ACC112 (cell line): Measurements from ENCODE around the gene PSG5.
"Not testable (repeated sequence)": the region's sequence is repeated elsewhere in the genome, so short reads cannot be mapped to it uniquely, and the experiment has no call there.

Experiments
- H2AFZ ChIP-seq: fragments of 200-600 bp; sonication (generic); one replicate; pipeline ENCODE4 v1.6.0; 2017; ENCODE audit warnings: antibody characterized with exemption, low read length; ENCODE audit not compliant: unreplicated experiment
- H3K27ac ChIP-seq: fragments of 200-600 bp; sonication (generic); 2 replicates; pipeline ENCODE4 v1.5.1; 2014; ENCODE audit warnings: low read depth, mild to moderate bottlenecking, antibody characterized with exemption, low read length, moderate library complexity
- H3K27me3 ChIP-seq: fragments of 200-600 bp; sonication (generic); 2 replicates; pipeline ENCODE4 v1.6.1; 2014; ENCODE audit warnings: mild to moderate bottlenecking, antibody characterized with exemption, low read length, moderate library complexity, mixed read lengths; ENCODE audit not compliant: insufficient read depth
- H3K36me3 ChIP-seq: fragments of 200-600 bp; sonication (generic); 2 replicates; pipeline ENCODE4 v1.6.1; 2016; ENCODE audit warnings: mild to moderate bottlenecking, antibody characterized with exemption, low read length, moderate library complexity, mixed read lengths; ENCODE audit not compliant: insufficient read depth
- H3K4me1 ChIP-seq: fragments of 200-600 bp; sonication (generic); one replicate; pipeline ENCODE4 v1.6.1; 2016; ENCODE audit warnings: low read length, mixed read lengths; ENCODE audit not compliant: insufficient read depth, unreplicated experiment, control insufficient read depth
- H3K4me3 ChIP-seq: fragments of 200-600 bp; sonication (generic); 2 replicates; pipeline ENCODE4 v1.5.1; 2014; ENCODE audit warnings: mild to moderate bottlenecking, low read depth, low read length
- H3K79me2 ChIP-seq: fragments of 200-600 bp; sonication (generic); one replicate; pipeline ENCODE4 v1.6.0; 2016; ENCODE audit warnings: low read length; ENCODE audit not compliant: control insufficient read depth, unreplicated experiment, insufficient read depth

PSG5 gene

DNA sequence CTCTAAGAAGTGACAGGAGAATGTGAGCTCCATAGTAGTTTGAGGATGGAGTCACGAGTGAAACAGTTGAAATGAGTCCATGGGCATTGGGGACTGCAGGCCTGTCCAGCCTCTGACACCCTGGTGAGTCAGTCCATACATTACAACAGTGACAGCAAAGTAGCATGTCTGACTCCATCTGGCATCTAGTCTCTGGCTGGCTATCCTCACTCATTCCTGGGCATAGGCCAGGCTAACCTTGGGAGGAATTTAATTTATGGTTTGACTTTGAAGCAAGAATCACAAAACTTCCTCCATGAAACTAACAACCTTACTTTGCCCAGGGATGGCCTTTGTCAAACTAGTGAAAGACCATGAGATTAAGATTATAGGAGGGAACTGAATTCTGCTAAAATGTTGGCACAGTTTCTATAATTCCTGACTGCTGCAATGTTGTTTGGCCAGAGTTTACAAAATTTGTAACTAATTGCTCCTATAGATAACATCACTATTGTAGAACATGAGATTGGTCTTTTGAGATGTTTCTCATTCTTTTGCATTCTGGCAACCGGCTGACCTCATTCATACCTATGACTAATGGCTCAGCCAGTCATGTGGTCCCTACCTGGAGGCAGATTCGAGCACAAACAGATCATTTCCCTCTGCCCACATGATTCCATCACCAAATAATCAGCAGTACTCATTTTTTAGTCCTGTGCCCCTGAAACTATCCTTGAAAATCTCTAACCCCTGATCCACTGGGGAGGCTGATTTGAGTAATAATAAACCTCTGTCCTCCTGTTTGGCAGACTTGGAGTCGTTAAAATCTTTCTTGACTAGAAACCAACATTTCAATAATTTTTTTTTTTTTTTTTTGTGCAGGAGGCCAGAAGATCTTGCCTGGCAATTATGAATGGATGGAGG lies 4.2 kb downstream of the PSG5 start:
- not testable (repeated sequence) for H3K36me3 ChIP-seq, H3K4me3 ChIP-seq, H3K79me2 ChIP-seq, H2AFZ ChIP-seq, H3K27me3 ChIP-seq
- Histone ChIP-seq H3K27ac (peak overlapping the region; percentile 97), H3K4me1 (peaks cover 14% of the 10 kb centered on the region)

- H3K79me2 ChIP-seq, H3K4me3 ChIP-seq, H3K36me3 ChIP-seq, H3K27ac ChIP-seq, H3K27me3 ChIP-seq, H2AFZ ChIP-seq: not testable (repeated sequence)
- H3K4me1 ChIP-seq, result peaks cover 14% of the 10 kb centered on the region
These were observed 6.7 kb downstream of the PSG5 start for GRCh38 chr19:43179569-43180147.

GRCh38 chr19:43178577-43178976 lies 7.8 kb downstream of the PSG5 start:
- H3K4me1 ChIP-seq, result peaks cover 14% of the 10 kb centered on the region

DNA sequence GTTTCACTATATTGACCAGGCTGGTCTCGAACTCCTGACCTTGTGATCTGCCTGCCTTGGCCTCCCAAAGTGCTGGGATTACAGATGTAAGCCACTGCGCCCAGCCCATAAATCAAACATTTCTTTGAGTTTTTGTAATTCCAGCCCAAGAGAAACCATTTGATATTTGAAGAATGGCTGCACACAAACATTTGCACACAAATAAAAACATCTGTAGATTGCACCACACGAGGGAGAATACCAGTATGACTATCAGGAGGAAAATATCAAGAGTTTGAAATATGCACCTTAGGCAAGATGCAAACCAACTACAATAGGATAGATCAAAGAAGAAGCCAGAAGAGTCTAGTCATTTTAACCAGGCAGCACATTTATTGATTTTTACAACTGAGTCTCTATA lies 20.4 kb downstream of the PSG5 start:
- not testable (repeated sequence) for H3K4me3 ChIP-seq, H3K79me2 ChIP-seq, H2AFZ ChIP-seq, H3K4me1 ChIP-seq, H3K36me3 ChIP-seq, H3K27ac ChIP-seq, H3K27me3 ChIP-seq

More at GRCh38 chr19:43178577-43178976, 7.8 kb downstream of the PSG5 start:
- not testable (repeated sequence) for H3K27me3 ChIP-seq, H3K27ac ChIP-seq, H3K79me2 ChIP-seq, H2AFZ ChIP-seq, H3K4me3 ChIP-seq, H3K36me3 ChIP-seq

DNA sequence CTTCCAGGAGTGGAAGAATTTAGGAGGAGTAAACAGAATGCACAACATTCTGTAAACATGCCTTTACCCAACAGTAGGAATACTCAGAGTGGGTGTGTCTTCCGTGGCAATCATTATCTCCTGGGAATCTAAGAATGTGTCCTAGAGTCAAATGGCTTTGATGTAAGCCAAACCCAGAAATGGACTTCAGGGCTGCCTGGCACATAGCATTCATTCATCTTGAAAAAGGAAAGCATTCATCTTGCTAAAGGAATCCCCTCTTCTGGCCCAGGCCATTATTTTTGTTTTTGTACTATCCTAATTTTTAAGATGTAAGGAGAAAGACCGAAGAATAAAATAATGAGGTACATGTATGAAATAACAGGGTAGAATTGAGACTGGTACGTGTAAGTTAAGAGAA lies 23.2 kb downstream of the PSG5 start:
- H3K4me3 ChIP-seq, H2AFZ ChIP-seq, H3K27me3 ChIP-seq, H3K79me2 ChIP-seq, H3K4me1 ChIP-seq, H3K36me3 ChIP-seq, H3K27ac ChIP-seq: not testable (repeated sequence)

DNA sequence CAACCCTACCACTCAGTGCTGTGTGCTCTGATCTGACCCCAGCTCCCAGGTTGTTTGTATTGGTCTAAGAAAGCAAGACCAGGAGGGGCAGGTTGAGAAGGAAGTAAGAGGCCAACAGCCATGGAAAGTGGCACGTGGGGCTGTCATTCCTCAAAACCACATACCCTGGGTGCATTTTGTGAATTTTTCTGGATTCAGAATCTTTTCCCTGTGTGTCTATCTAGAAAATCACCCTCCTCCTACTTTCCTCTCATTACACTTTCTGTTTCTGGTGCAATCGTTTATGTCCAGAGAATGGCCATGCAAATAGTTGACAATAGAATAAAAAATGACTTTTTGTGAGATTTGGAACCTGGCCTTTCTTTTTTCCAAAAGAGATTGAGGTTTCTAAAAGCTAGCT lies 24.1 kb downstream of the PSG5 start:
- not testable (repeated sequence) for H3K27me3 ChIP-seq, H3K27ac ChIP-seq, H3K4me1 ChIP-seq, H3K36me3 ChIP-seq, H3K4me3 ChIP-seq, H2AFZ ChIP-seq, H3K79me2 ChIP-seq

GRCh38 chr19:43152214-43152613 lies 34.1 kb downstream of the PSG5 start:
- H3K4me1 ChIP-seq, result no peaks in the 10 kb centered on the region
- no peaks in the 10 kb centered on the region for H3K27me3 ChIP-seq
- no peak overlapping the region for H2AFZ ChIP-seq
- H3K27ac ChIP-seq, result no peak overlapping the region
- no peaks in the 10 kb centered on the region for H3K79me2 ChIP-seq
- H3K36me3 ChIP-seq, result no peaks in the 10 kb centered on the region
- no peak overlapping the region for H3K4me3 ChIP-seq

- H2AFZ ChIP-seq, H3K27ac ChIP-seq, H3K4me1 ChIP-seq, H3K27me3 ChIP-seq, H3K36me3 ChIP-seq, H3K79me2 ChIP-seq, H3K4me3 ChIP-seq: not testable (repeated sequence)
These were observed 36.5 kb downstream of the PSG5 start for GRCh38 chr19:43149788-43150187.

- Histone ChIP-seq H3K27me3 (no peaks in the 10 kb centered on the region), H3K36me3 (no peaks in the 10 kb centered on the region), H3K4me3 (no peak overlapping the region), H3K4me1 (no peaks in the 10 kb centered on the region), H3K27ac (no peak overlapping the region), H2AFZ (no peak overlapping the region), H3K79me2 (no peaks in the 10 kb centered on the region)
These were observed 38.1 kb downstream of the PSG5 start for GRCh38 chr19:43148233-43148632.

DNA sequence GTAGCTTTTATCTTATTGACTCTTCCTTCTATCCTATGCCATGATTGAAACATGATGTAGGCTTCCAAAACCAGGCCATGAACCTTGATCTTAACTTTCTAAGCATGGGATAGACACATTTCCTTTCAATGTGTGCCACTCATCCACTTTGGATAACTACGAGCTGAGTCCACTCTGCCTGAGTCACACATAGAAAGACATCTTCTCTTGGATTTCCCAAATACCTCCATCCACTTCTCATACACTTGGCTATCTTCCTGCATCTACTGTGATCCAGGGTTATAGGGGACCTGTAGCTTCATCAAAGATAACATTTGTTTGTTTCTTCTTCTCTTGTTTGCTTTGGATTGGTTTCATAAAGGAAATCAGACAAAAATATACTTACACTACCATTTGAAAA lies 44.6 kb downstream of the PSG5 start:
- H2AFZ ChIP-seq, result not testable (repeated sequence)

GRCh38 chr19:43132696-43133095 lies 53.6 kb downstream of the PSG5 start:
- no peaks in the 10 kb centered on the region for H3K27me3 ChIP-seq
- H3K27ac ChIP-seq, result no peak overlapping the region
- H3K4me1 ChIP-seq, result peaks cover 3% of the 10 kb centered on the region

More for the DNA sequence above, 44.6 kb downstream of the PSG5 start:
- H3K79me2 ChIP-seq, H3K4me3 ChIP-seq, H3K27ac ChIP-seq, H3K36me3 ChIP-seq, H3K4me1 ChIP-seq, H3K27me3 ChIP-seq: not testable (repeated sequence)

More at GRCh38 chr19:43132696-43133095, 53.6 kb downstream of the PSG5 start:
- no peak overlapping the region for H3K4me3 ChIP-seq
- H3K79me2 ChIP-seq, result no peaks in the 10 kb centered on the region
- no peaks in the 10 kb centered on the region for H3K36me3 ChIP-seq
- H2AFZ ChIP-seq, result no peak overlapping the region
